Heart left ventricle (tissue), 16 donors: Measurements from ENCODE around the gene FXYD5. TPM values are rescaled to one million over a fixed set of nuclear protein-coding genes. Genes with fewer than 3 reads are reported as not detected.

Experiments used
- ATAC-seq, 4 donors: fragments of 200-7000 bp; cut with Tn5 transposase; one replicate each; pipeline ENCODE4 v1.9.1; 2020 to 2022; ENCODE audit warnings: moderate library complexity in 4 of 4, mild to moderate bottlenecking in 3 of 4, moderate number of reproducible peaks in 1 of 4
- DNase-seq, 5 donors: peaks; one replicate each; pipeline ENCODE4 v3.0.0-alpha.2; 2020
- H3K27ac ChIP-seq, 12 donors: fragments of 200-600 bp; sonication (generic) in 4 of 12; one replicate each; pipeline versions ENCODE4 v1.5.0 to v1.8.0; 2016 to 2022; ENCODE audit warnings: mild to moderate bottlenecking in 2 of 12
- H3K27me3 ChIP-seq, 9 donors: fragments of 200-600 bp; sonication (generic) in 2 of 9; one replicate each; pipeline versions ENCODE4 v1.5.1 to v1.8.0; 2016 to 2022; ENCODE audit warnings: mild to moderate bottlenecking in 3 of 9
- H3K36me3 ChIP-seq, 9 donors: fragments of 200-600 bp; sonication (generic) in 2 of 9; one replicate each; pipeline versions ENCODE4 v1.5.0 to v1.8.0; 2018 to 2022; ENCODE audit warnings: mild to moderate bottlenecking in 2 of 9
- H3K4me1 ChIP-seq, 12 donors: fragments of 200-600 bp; sonication (generic) in 4 of 12; one replicate each; pipeline versions ENCODE4 v1.5.0 to v1.8.0; 2016 to 2022; ENCODE audit warnings: mild to moderate bottlenecking in 3 of 12
- H3K4me3 ChIP-seq, 12 donors: fragments of 200-600 bp; sonication (generic) in 4 of 12; one replicate each; pipeline versions ENCODE4 v1.5.0 to v1.8.0; 2017 to 2022; ENCODE audit warnings: mild to moderate bottlenecking in 9 of 12, moderate library complexity in 4 of 12
- H3K9me3 ChIP-seq, 12 donors: fragments of 200-600 bp; sonication (generic) in 4 of 12; one replicate each; pipeline versions ENCODE4 v1.5.0 to v1.8.0; 2016 to 2022; ENCODE audit warnings: mild to moderate bottlenecking in 1 of 12
- POLR2A ChIP-seq, 2 donors: fragments of 450-650 bp; IDR thresholded peaks; one replicate each; pipeline ENCODE4 v1.6.1; 2017; ENCODE audit warnings: antibody characterized with exemption in 2 of 2, mild to moderate bottlenecking in 2 of 2, moderate library complexity in 2 of 2
- WGBS, 4 donors: extraction: QIAGEN DNeasy Blood & Tissue Kit in 2 of 4; methylation state at CpG; one replicate each; pipeline versions ENCODE4 v1.1.5 to v1.1.7; 2013 to 2018; 5-methylcytosine and 5-hydroxymethylcytosine counted together
- intact Hi-C, 10 donors: fragments of 100-400 bp; cut with DNase I; formaldehyde crosslinking; loops; one replicate each; pipeline versions ENCODE4 v1.11.1 to v1.14.2; 2022
- polyA plus RNA-seq, 2 donors: library from polyadenylated mRNA; stranded (reverse); fragments of 200-250 nt; gene quantifications; one replicate each; pipeline ENCODE4 v1.2.3, GENCODE V29; 2013
- total RNA-seq, 9 donors: library from RNA; depleted of rRNA in 2 of 9; stranded (reverse); fragments of >200 nt in 2 of 9; fragmentation: NEBNext Ultra II Directional in 3 of 9; extraction: Animal tissue kit (Norgen Biotek cat#: 25700) in 3 of 9; gene quantifications; one replicate each; pipeline versions ENCODE4 v1.1.0 to v1.2.4, GENCODE V29; 2016 to 2023
- TF ChIP-seq, protein P1 (sequence below), 12 donors: fragments of 200-600 bp; sonication (generic) in 4 of 12; IDR thresholded peaks; one replicate each; pipeline versions ENCODE4 v1.5.0 to v1.8.0; 2018 to 2022; ENCODE audit warnings: antibody characterized with exemption in 12 of 12, mild to moderate bottlenecking in 5 of 12
- donor health status: ischemic (EF 13 %, LVEDD 7.1; RV severe dilation, severe dysfunction).
- donor health status: healthy with polysubstance abuse.
- donor health status: DM: no; HTN: yes; CAD: no.
- donor health status: DM: no; HTN: no; CAD: no.
- donor health status: ischemic (EF 25% LVEDD 6.9; RV normal size, moderate dysfunction).
- donor health status: ischemic (EF 25% LVEDD 5.7; RV mildly dilated, moderate dysfunction).
- donor health status: healthy.
- donor health status: DM: yes; HTN: yes; CAD: no.
- donor health status: ischemic (EF 35%, LVEDD 5.7; RV mildly dilated, moderate dysfunction).
- donor health status: nonischemic (EF 11% LVEDD 7.7; RV severe dilation, severe dysfunction).
- donor health status: DM: yes; HTN: yes; CAD: no.
- donor health status: PGD.
- donor health status: ischemic (EF 29% LVEDD 5.4; RV normal size, mild dysfunction).
- donor health status: nonischemic (EF 23%, LVEDD 6.1; RV moderate dilation, normal function).

FXYD5 gene
- total and polyA plus RNA-seq, 11 donors: 15.3 to 87.9 (median 25.6) TPM

DNA sequence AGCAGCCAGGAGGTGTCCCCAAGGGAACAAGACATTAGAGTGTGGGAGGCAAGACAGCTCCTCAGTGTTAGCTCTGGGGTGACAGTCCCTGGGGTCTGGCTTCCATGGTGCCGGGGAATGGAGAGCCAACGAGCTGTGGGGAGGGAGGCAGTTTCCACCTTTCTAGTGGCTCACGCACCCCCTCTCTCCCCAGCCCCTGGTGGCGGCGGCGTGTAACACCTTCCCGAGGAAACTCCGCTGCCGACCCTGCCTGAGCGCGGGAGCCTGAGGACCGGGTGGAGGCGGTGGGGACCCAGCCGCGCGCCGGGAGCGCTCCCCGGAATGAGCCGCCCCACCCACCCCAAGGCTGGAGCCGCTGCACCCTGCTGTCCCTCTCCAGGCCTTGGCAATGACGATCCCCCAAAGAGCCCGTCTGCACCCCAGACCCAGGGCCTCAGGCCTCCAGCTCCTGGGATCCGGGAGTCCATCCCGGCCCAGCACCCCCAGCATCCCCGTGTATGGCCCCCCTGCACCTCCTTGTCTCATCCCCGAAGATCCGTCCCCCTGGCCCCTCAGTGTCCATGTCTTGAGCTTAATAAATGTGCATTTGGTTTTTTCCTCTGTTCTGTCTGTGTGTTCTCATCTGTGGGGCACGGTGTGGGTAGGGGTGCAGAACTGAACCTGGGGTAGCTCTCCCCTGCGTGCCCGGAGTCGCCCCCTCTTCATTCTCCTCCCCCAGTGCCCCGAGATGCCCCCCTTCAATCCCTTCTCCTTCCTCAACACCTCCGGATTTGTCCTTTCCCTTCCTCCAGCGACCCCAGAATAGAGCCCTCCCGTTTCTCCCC, 622 bp upstream of the FXYD5 start:
- peak in 3 of 4 donors; percentile 17 to 39 (median 20) for ATAC-seq
- Histone ChIP-seq H3K4me1 (peaks cover 0 to 34% (median 18%) of the 10 kb centered on the region in 12 donors), H3K4me3 (peak overlapping the region in 11 of 12 donors; percentile 63 to 97 (median 75)), H3K27me3 (peaks cover 0 to 30% (median 4%) of the 10 kb centered on the region in 9 donors), H3K36me3 (peaks cover 0 to 22% (median 13%) of the 10 kb centered on the region in 9 donors), H3K9me3 (no peaks in the 10 kb centered on the region), H3K27ac (peak overlapping the region in 10 of 12 donors; percentile 68 to 91 (median 82))
- intact Hi-C loops: loop anchor here in 1 of 10 donors (5.0 to 10.0 kb wide), 2 partner anchors 91 to 113 kb away; partner anchors contain the start of genes LSR and USF2
- TF ChIP-seq, protein P1, sequence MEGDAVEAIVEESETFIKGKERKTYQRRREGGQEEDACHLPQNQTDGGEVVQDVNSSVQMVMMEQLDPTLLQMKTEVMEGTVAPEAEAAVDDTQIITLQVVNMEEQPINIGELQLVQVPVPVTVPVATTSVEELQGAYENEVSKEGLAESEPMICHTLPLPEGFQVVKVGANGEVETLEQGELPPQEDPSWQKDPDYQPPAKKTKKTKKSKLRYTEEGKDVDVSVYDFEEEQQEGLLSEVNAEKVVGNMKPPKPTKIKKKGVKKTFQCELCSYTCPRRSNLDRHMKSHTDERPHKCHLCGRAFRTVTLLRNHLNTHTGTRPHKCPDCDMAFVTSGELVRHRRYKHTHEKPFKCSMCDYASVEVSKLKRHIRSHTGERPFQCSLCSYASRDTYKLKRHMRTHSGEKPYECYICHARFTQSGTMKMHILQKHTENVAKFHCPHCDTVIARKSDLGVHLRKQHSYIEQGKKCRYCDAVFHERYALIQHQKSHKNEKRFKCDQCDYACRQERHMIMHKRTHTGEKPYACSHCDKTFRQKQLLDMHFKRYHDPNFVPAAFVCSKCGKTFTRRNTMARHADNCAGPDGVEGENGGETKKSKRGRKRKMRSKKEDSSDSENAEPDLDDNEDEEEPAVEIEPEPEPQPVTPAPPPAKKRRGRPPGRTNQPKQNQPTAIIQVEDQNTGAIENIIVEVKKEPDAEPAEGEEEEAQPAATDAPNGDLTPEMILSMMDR (IDR thresholded peaks at IDR 0.05): peak; percentile 24 to 64 (median 44)
- no peak for TF ChIP-seq POLR2A (IDR thresholded peaks at IDR 0.05)
- peak in 4 of 5 donors; percentile 37 to 79 (median 44) for DNase-seq
- 1 to 3% (median 1%) methylated on average over 21 to 36 of the region's 36 CpGs for WGBS, 4 donors

DNA sequence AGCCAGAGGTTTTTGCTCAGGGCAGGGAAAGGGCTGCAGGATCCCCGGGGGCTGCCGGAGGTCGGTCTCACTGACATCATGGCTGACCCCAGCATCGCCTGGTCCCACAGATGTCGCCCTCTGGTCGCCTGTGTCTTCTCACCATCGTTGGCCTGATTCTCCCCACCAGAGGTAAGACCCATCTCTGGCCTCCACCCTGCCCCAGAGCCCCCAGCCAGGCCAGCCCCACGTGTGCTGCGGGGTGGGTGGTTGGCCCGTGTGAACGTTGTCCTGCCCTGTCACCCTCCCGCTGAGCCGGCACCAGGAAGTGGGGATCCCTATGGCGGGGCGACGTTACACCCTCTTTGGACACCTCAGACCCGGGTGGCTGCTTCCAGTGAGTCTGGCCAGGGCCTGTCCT, 906 bp downstream of the FXYD5 start:
- Histone ChIP-seq H3K4me3 (peak overlapping the region; percentile 63 to 97 (median 74)), H3K27ac (peak overlapping the region in 10 of 12 donors; percentile 68 to 91 (median 82)), H3K36me3 (peaks cover 0 to 38% (median 26%) of the 10 kb centered on the region in 9 donors), H3K9me3 (no peaks in the 10 kb centered on the region), H3K4me1 (peaks cover 0 to 34% (median 18%) of the 10 kb centered on the region in 12 donors), H3K27me3 (peaks cover 0 to 30% (median 4%) of the 10 kb centered on the region in 9 donors)
- TF ChIP-seq, protein P1 (IDR thresholded peaks at IDR 0.05): no peak
- TF ChIP-seq POLR2A (IDR thresholded peaks at IDR 0.05): no peak
- intact Hi-C loops: loop anchor here in 2 of 10 donors (5.0 to 10.0 kb wide), 2 partner anchors 89 to 112 kb away; partner anchors contain the start of genes LSR (in 1 of the 2) and USF2 (in 1 of the 2)
- ATAC-seq (peak; percentile 6 to 16 (median 10)), DNase-seq (peak in 1 of 5 donors; percentile 73)
- 0 to 18% (median 12%) methylated on average over 2 to 17 of the region's 17 CpGs for WGBS, 4 donors

DNA sequence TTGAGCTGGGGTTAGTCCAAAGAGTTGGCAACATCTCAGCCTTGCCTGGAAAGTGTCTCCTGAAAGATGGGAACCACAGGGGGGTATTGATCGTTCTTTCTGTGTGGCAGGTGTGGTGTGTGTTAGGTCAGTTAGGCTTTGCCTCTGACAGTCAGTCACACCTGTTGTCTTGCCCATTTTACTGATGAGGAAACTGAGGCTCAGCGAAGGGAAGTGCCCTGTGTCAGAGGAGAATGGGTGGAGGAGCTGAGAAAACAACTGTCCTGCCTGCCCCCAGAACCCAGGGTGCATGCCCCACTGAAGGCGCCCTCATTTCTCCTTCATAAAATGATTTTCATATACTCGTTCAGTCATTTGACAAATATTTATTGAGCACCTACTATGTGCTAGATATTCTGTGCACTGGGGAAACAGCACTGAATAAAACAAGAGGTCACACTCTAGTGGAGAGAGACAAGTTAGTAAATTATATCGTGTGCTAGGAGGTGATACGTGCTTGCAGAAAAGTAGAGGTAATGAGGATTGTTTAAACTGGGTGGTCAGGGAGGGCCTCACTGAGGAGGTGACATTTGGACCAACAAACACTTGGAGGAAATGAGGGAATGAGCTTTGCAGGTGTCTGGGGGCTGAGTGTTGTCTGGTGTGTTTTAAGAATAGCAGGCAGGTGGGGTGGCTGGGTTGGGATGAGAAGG, 1.6 kb downstream of the FXYD5 start:
- intact Hi-C loops: loop anchor here in 2 of 10 donors (5.0 to 10.0 kb wide), 2 partner anchors 89 to 111 kb away; partner anchors contain the start of genes LSR (in 1 of the 2) and USF2 (in 1 of the 2)
- peaks cover 0 to 43% (median 30%) of the 10 kb centered on the region in 9 donors for H3K36me3 ChIP-seq
- 86 to 93% (median 92%) methylated on average over 6 of the region's 6 CpGs for WGBS, 4 donors
- no peaks in the 10 kb centered on the region for H3K9me3 ChIP-seq
- peak overlapping the region in 10 of 12 donors; percentile 63 to 97 (median 76) for H3K4me3 ChIP-seq
- H3K4me1 ChIP-seq: peaks cover 0 to 34% (median 18%) of the 10 kb centered on the region in 12 donors
- H3K27me3 ChIP-seq: peaks cover 0 to 30% (median 4%) of the 10 kb centered on the region in 9 donors
- ATAC-seq (no peak), DNase-seq (no peak)
- TF ChIP-seq POLR2A (IDR thresholded peaks at IDR 0.05): no peak
- TF ChIP-seq, protein P1 (IDR thresholded peaks at IDR 0.05): no peak
- H3K27ac ChIP-seq: peak overlapping the region in 2 of 12 donors; percentile 88 to 91
